Hematopoietic multipotent progenitor cell (in vitro differentiated cells): ENCODE results near the gene EEF1A2. TPM values are rescaled to one million over a fixed set of nuclear protein-coding genes. Genes with fewer than 3 reads are reported as not detected.

Source experiments
- DNase-seq, 3 donors: peaks; one replicate each; pipeline ENCODE4 v3.0.0-alpha.2; 2011 to 2015; ENCODE audit warnings: low read depth in 2 of 3, low spot score in 2 of 3
- total RNA-seq: library from RNA; depleted of rRNA; stranded (reverse); fragments of >200 nt; gene quantifications from one replicate; pipeline ENCODE4 v1.2.3, GENCODE V29; 2012

Gene EEF1A2
- total RNA-seq, 1 donor = 0.27 TPM

GRCh38 chr20:63521602-63522001, 22.7 kb upstream of the EEF1A2 start:
- no peak for DNase-seq

GRCh38 chr20:63520934-63521601, 22.2 kb upstream of the EEF1A2 start:
- peak in 2 of 3 donors; percentile 66 to 68 for DNase-seq

- peak; percentile 83 to 90 (median 85) for DNase-seq
Measured at GRCh38 chr20:63520504-63520933, 21.6 kb upstream of the EEF1A2 start, which contains the start of gene PPDPF. TSS of gene PPDPF (plus strand) at chr20:63520765. CDS start at chr20:63521309, 544 bp downstream.

GRCh38 chr20:63519668-63520503, 21.0 kb upstream of the EEF1A2 start:
- peak; percentile 44 to 67 (median 65) for DNase-seq

- DNase-seq = no peak
Measured at GRCh38 chr20:63518946-63519667, 20.2 kb upstream of the EEF1A2 start.

GRCh38 chr20:63518351-63518861, 19.5 kb upstream of the EEF1A2 start:
- DNase-seq = no peak

GRCh38 chr20:63517376-63518309, 18.8 kb upstream of the EEF1A2 start:
- DNase-seq = no peak

GRCh38 chr20:63514520-63514919, 15.6 kb upstream of the EEF1A2 start:
- DNase-seq = peak in 1 of 3 donors; percentile 67

GRCh38 chr20:63513207-63513606, 14.3 kb upstream of the EEF1A2 start:
- no peak for DNase-seq

GRCh38 chr20:63509088-63509564, 10.2 kb upstream of the EEF1A2 start:
- no peak for DNase-seq

- no peak for DNase-seq
Measured at GRCh38 chr20:63508072-63508768, 9.3 kb upstream of the EEF1A2 start.

- no peak for DNase-seq
Measured at GRCh38 chr20:63507083-63507743, 8.3 kb upstream of the EEF1A2 start.

- no peak for DNase-seq
Measured at GRCh38 chr20:63505723-63506122, 6.8 kb upstream of the EEF1A2 start.

- no peak for DNase-seq
Measured at GRCh38 chr20:63505281-63505680, 6.4 kb upstream of the EEF1A2 start.

- no peak for DNase-seq
Measured at GRCh38 chr20:63504642-63505041, 5.8 kb upstream of the EEF1A2 start.

- no peak for DNase-seq
Measured at GRCh38 chr20:63503524-63503923, 4.6 kb upstream of the EEF1A2 start.

GRCh38 chr20:63502671-63503172, 3.8 kb upstream of the EEF1A2 start:
- no peak for DNase-seq
